ENCODE data around the gene BARX2.

- TF ChIP-seq POLR2A (IDR thresholded peaks at IDR 0.05; ENCODE audit: low read depth, low read length), result no peak
- TF ChIP-seq CTCF (conservative IDR thresholded peaks at IDR 0.05; ENCODE audit: low read depth, low read length), result no peak
- TF ChIP-seq CEBPB (IDR thresholded peaks at IDR 0.05; ENCODE audit: low read depth, low read length), result no peak
- no peak for TF ChIP-seq RCOR1 (IDR thresholded peaks at IDR 0.05; ENCODE audit: insufficient replicate concordance, low read length)
- TF ChIP-seq USF2 (IDR thresholded peaks at IDR 0.05; ENCODE audit: low read depth, low read length), result no peak
- no peak for TF ChIP-seq NFE2L2 (IDR thresholded peaks at IDR 0.05; ENCODE audit: low read depth, low read length)
- TF ChIP-seq ELK1 (IDR thresholded peaks at IDR 0.05; ENCODE audit: borderline replicate concordance, low read depth, low read length), result no peak
- no peak for TF ChIP-seq RFX5 (IDR thresholded peaks at IDR 0.05; ENCODE audit: low read depth, low read length)
- no peak for TF ChIP-seq RAD21 (IDR thresholded peaks at IDR 0.05; ENCODE audit: low read length)
- no peak for TF ChIP-seq BHLHE40 (IDR thresholded peaks at IDR 0.05; ENCODE audit: low read depth, low read length)
- no peak for TF ChIP-seq MAZ (IDR thresholded peaks at IDR 0.05; ENCODE audit: borderline replicate concordance, low read depth, low read length)
- no peak for TF ChIP-seq MXI1 (IDR thresholded peaks at IDR 0.05; ENCODE audit: borderline replicate concordance, low read depth, low read length)
- no peak for TF ChIP-seq SMC3 (IDR thresholded peaks at IDR 0.05; ENCODE audit: low read depth, low read length)
- no peak for TF ChIP-seq FOS (IDR thresholded peaks at IDR 0.05; ENCODE audit: low read depth, low read length)
Measured at GRCh38 chr11:129326921-129327320, 48.7 kb upstream of the BARX2 start.

All from IMR-90 (cell line).